Stomach (tissue), 9 donors: Measurements from ENCODE around the gene HTR2A. TPM values are rescaled to one million over a fixed set of nuclear protein-coding genes. Genes with fewer than 3 reads are reported as not detected.

Source experiments
- DNase-seq, 2 donors: peaks; one replicate each; pipeline versions ENCODE4 v3.0.0 to v3.0.0-alpha.2; 2013 to 2019
- H3K27ac ChIP-seq, 5 donors: fragments of 200-600 bp in 4 of 5; sonication (generic) in 4 of 5; one replicate each; pipeline ENCODE4 v1.5.1; 2013 to 2019; ENCODE audit warnings: mild to moderate bottlenecking in 1 of 5, moderate library complexity in 1 of 5
- H3K27me3 ChIP-seq, 3 donors: fragments of 200-600 bp; sonication (generic); one replicate each; pipeline ENCODE4 v1.5.1; 2017 to 2019; ENCODE audit warnings: mixed run types in 1 of 3
- H3K36me3 ChIP-seq, 4 donors: fragments of 200-600 bp; sonication (generic); 1 replicate in 3 of 4; 2 replicates in 1 of 4; pipeline ENCODE4 v1.5.1; 2016 to 2019
- H3K4me1 ChIP-seq, 4 donors: fragments of 200-600 bp; sonication (generic); one replicate each; pipeline ENCODE4 v1.5.1; 2016 to 2019
- H3K4me3 ChIP-seq, 4 donors: fragments of 200-600 bp; sonication (generic) in 3 of 4; one replicate each; pipeline ENCODE4 v1.5.1; 2016 to 2019; ENCODE audit warnings: mild to moderate bottlenecking in 1 of 4
- H3K9me3 ChIP-seq, 4 donors: fragments of 200-600 bp; sonication (generic); one replicate each; pipeline ENCODE4 v1.5.1; 2016 to 2019
- CTCF ChIP-seq, 7 experiments: fragments of 450-650 bp in 4 of 7; fragments of 200-600 bp in 3 of 7; sonication (generic) in 3 of 7; IDR thresholded peaks; one replicate each; pipeline ENCODE4 v1.5.1; 2016 to 2019; ENCODE audit warnings: antibody characterized with exemption in 7 of 7, control low read depth in 2 of 7, mild to moderate bottlenecking in 1 of 7
- EP300 ChIP-seq: sonication (generic); formaldehyde crosslinking; IDR thresholded peaks from one replicate; pipeline ENCODE4 v1.6.1; 2017; ENCODE audit warnings: antibody characterized with exemption
- POLR2A ChIP-seq, 4 donors: fragments of 450-650 bp; IDR thresholded peaks; one replicate each; pipeline ENCODE4 v1.6.1; 2016; ENCODE audit warnings: antibody characterized with exemption in 4 of 4, control low read depth in 2 of 4, mild to moderate bottlenecking in 1 of 4, moderate library complexity in 1 of 4
- POLR2AphosphoS5 ChIP-seq, 3 donors: sonication (generic); formaldehyde crosslinking; IDR thresholded peaks; one replicate each; pipeline ENCODE4 v1.6.1; 2016; ENCODE audit warnings: antibody characterized with exemption in 3 of 3
- WGBS, 5 donors: extraction: QIAGEN DNeasy Blood & Tissue Kit in 3 of 5; methylation state at CpG; one replicate each; pipeline versions ENCODE4 v1.1.5 to v1.1.7; 2013 to 2018; 5-methylcytosine and 5-hydroxymethylcytosine counted together
- intact Hi-C: fragments of 100-400 bp; cut with DNase I; formaldehyde crosslinking; loops from one replicate; pipeline ENCODE4 v1.15.1; 2023; ENCODE audit warnings: low total_unique reads
- polyA plus RNA-seq, 3 donors: library from polyadenylated mRNA; stranded (reverse); fragments of 200-250 nt; gene quantifications; one replicate each; pipeline ENCODE4 v1.2.3, GENCODE V29; 2013
- total RNA-seq, 5 donors: library from RNA; depleted of rRNA; stranded (reverse); fragments of >200 nt; gene quantifications; one replicate each; pipeline versions ENCODE4 v1.1.0 to v1.2.3, GENCODE V29; 2014 to 2016
- donor health status: healthy with polysubstance abuse.
- donor health status: Bipolar disorder and iron deficiency.
- donor health status: healthy.

Gene HTR2A
- total and polyA plus RNA-seq, 8 donors, result 0.33 to 1.8 (median 0.87) TPM; not detected in 3

- DNase-seq, result no peak
- no peak overlapping the region for H3K4me3 ChIP-seq
- intact Hi-C loops, result no loop called here
- TF ChIP-seq POLR2AphosphoS5 (IDR thresholded peaks at IDR 0.05) (no peak), EP300 (no peak), CTCF (IDR thresholded peaks at IDR 0.05) (no peak), POLR2A (IDR thresholded peaks at IDR 0.05) (no peak)
- H3K27me3 ChIP-seq, result peaks cover 0 to 6% (median 0%) of the 10 kb centered on the region in 3 donors
- H3K9me3 ChIP-seq, result no peaks in the 10 kb centered on the region
- H3K36me3 ChIP-seq, result no peaks in the 10 kb centered on the region
- H3K27ac ChIP-seq, result no peak overlapping the region
- WGBS, 5 donors, result 38 to 54% (median 44%) methylated on average over 2 of the region's 2 CpGs
- H3K4me1 ChIP-seq, result no peaks in the 10 kb centered on the region
These were observed 15.2 kb downstream of the HTR2A start for GRCh38 chr13:46881621-46882020.

- no peaks in the 10 kb centered on the region for H3K36me3 ChIP-seq
- intact Hi-C loops, result no loop called here
- H3K9me3 ChIP-seq, result no peaks in the 10 kb centered on the region
- H3K4me3 ChIP-seq, result no peak overlapping the region
- TF ChIP-seq POLR2A (IDR thresholded peaks at IDR 0.05), result no peak
- TF ChIP-seq POLR2AphosphoS5 (IDR thresholded peaks at IDR 0.05), result no peak
- TF ChIP-seq EP300, result no peak
- TF ChIP-seq CTCF (IDR thresholded peaks at IDR 0.05), result no peak
- H3K27me3 ChIP-seq, result peaks cover 0 to 2% (median 0%) of the 10 kb centered on the region in 3 donors
- no peak overlapping the region for H3K27ac ChIP-seq
- peak in 1 of 2 donors; percentile 28 for DNase-seq
- no peaks in the 10 kb centered on the region for H3K4me1 ChIP-seq
- 79 to 89% (median 83%) methylated on average over 5 of the region's 5 CpGs for WGBS, 5 donors
These were observed 22.8 kb downstream of the HTR2A start for GRCh38 chr13:46874006-46874405.

GRCh38 chr13:46871557-46871956, 25.3 kb downstream of the HTR2A start:
- no peaks in the 10 kb centered on the region for H3K9me3 ChIP-seq
- 57 to 79% (median 67%) methylated on average over 2 of the region's 2 CpGs for WGBS, 5 donors
- no peak overlapping the region for H3K27ac ChIP-seq
- no peaks in the 10 kb centered on the region for H3K36me3 ChIP-seq
- no peaks in the 10 kb centered on the region for H3K27me3 ChIP-seq
- no peak overlapping the region for H3K4me3 ChIP-seq
- H3K4me1 ChIP-seq, result no peaks in the 10 kb centered on the region
- DNase-seq, result no peak
- no peak for TF ChIP-seq CTCF (IDR thresholded peaks at IDR 0.05)
- TF ChIP-seq POLR2AphosphoS5 (IDR thresholded peaks at IDR 0.05), result no peak
- TF ChIP-seq POLR2A (IDR thresholded peaks at IDR 0.05), result no peak
- TF ChIP-seq EP300, result no peak
- intact Hi-C loops, result no loop called here

- H3K27me3 ChIP-seq, result no peaks in the 10 kb centered on the region
- H3K27ac ChIP-seq, result no peak overlapping the region
- H3K9me3 ChIP-seq, result no peaks in the 10 kb centered on the region
- peak in 1 of 2 donors; percentile 4 for DNase-seq
- intact Hi-C loops, result no loop called here
- WGBS, 5 donors, result 56 to 74% (median 67%) methylated on average over 2 of the region's 2 CpGs
- no peaks in the 10 kb centered on the region for H3K36me3 ChIP-seq
- no peak for TF ChIP-seq EP300
- no peak for TF ChIP-seq POLR2A (IDR thresholded peaks at IDR 0.05)
- no peak for TF ChIP-seq POLR2AphosphoS5 (IDR thresholded peaks at IDR 0.05)
- TF ChIP-seq CTCF (IDR thresholded peaks at IDR 0.05), result no peak
- H3K4me3 ChIP-seq, result no peak overlapping the region
- H3K4me1 ChIP-seq, result peaks cover 0 to 8% (median 0%) of the 10 kb centered on the region in 4 donors
These were observed 28.8 kb downstream of the HTR2A start for GRCh38 chr13:46868091-46868490.
